Embryonic facial prominence (tissue), 1 donor: ENCODE data around the gene OR5H14.

Experiments used
- DNase-seq: peaks from one replicate; pipeline ENCODE4 v3.0.0-alpha.2; 2016; ENCODE audit errors: extremely low spot score

The OR5H14 gene

DNA sequence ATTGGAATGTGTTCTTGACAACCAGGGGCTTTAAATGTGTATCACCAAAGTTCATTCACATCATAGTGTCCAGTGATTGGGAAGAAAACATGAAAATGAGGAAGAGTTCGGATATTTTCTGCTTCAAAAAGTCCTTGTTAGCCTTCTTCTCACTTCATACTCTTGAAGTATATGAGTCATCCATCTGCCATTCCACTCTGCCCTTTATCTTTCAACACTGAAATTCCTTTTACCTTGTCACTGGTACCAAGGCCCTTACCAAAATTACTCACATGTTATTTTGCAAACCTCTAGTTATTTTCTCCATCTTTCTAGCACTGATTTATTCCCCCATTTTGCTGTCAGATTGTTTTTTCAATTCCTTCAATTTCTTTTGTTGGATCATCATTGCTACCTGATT is 51.7 kb downstream of the OR5H14 start:
- DNase-seq, result no peak
